Umbilical cord (tissue), 2 donors: ENCODE results near the gene DEDD. TPM values are rescaled to one million over a fixed set of nuclear protein-coding genes. Genes with fewer than 3 reads are reported as not detected.
A peak's percentile ranks its signal among the peaks of the same experiment; 100 is the strongest.

Experiments
- DNase-seq: peaks from one replicate; pipeline ENCODE4 v3.0.0-alpha.2; 2015; ENCODE audit warnings: low spot score
- total RNA-seq: library from RNA; depleted of rRNA; stranded (reverse); fragments of >200 nt; gene quantifications from one replicate; pipeline ENCODE4 v1.2.3, GENCODE V29; 2014; ENCODE audit warnings: low replicate concordance; ENCODE audit not compliant: insufficient read depth

DEDD gene
- total RNA-seq, 1 donor from 2014 or later = 20.9 TPM

DNA sequence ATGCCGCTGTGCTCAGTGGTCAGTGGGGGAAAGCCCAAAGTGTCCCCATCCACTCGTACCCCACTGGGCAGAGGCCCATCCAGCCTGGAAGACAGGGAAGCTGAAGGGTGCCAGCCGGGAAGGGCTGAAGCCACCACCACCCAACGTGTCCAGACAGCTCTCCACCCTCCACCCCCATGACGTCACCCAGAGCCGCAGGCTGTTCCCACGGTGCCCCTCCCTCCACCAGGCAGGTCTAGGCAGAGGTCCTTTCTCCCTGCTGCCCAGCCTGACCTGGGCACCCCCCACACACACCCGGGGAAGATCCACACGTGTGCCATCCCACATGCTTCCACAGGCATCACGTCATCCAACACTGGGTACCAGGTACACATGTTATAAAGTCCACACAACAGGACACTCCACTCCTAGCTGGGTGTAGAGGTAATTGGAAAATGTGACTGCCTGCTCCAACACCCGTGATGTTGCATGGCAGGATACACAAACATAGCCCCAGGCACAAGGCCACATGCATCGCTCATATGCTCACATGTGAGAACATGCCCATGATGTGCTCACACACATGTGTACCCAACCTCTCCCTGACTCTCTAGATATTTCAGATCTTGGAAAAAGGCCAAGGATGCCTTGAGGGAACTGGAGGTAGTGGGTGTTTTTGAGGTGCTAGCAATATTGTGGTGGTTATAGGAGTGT lies 57.6 kb downstream of the DEDD start:
- DNase-seq = peak; percentile 54

DNA sequence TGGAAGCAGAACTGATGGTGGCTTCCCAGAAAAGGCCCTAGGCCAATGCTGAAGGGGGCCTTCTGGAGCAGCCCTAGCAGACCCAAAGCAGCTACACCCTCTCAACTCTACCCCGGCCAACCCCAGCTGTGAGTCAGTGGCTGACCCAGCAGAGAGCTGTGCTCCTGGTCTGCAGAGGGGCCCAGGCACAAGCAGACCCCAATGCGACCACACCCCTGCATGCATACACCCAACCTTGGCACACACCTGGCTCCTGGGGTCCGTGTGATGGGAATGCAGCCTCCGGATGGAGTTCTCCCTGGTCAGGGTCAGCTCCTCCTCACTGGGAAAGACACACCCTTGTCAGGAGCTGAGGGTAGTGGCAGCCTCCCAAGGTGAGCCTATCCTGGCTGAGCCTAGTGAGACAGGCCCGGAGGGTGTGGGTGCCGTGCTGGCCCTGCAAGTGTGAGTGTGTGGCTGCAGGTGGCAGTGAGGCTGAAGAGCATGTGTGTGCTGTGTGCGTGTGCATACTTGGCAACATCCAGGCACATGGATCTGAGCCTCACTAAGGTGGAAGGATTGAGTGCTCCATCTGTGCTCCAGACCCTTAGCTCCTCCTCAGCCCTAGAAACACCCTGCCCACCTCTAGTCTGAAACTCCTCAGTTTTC lies 58.9 kb downstream of the DEDD start:
- DNase-seq = no peak

- no peak for DNase-seq
These were observed 59.6 kb downstream of the DEDD start for GRCh38 chr1:161072751-161073449.

DNA sequence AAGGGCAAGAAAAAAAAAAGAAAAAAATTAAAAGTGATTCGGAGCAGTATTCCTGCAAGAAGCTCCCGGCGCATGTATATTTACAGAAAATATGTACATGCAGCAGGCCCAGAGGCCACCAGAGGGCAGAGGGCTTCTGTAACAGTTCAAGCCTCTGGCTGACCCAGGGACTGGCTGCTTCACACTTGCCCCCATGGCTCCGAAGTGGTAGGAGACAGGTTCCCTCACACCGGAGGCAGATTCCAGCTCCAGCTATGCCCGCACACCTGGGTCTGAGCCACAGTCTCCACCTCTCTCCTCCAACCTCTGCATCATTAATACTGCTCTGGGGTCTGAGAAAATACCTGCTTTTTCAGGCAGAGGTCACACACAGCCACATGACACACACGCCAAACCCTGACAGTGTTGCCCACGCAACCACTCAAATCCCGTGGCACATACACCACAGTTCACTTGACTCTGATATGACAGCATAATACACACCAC lies 60.5 kb downstream of the DEDD start:
- peak; percentile 70 for DNase-seq

Other genes with a start within 250 kb of the DEDD start
- 2.2 TPM for gene ITLN1, start 247.5 kb downstream of the DEDD start, total RNA-seq
- gene ITLN2, start 177.9 kb downstream of the DEDD start, total RNA-seq = not detected
- gene F11R, start 111.5 kb downstream of the DEDD start, total RNA-seq = 30.6 TPM
- gene TSTD1, start 93.7 kb downstream of the DEDD start, total RNA-seq = 40.9 TPM
- gene USF1, start 86.7 kb downstream of the DEDD start, total RNA-seq = 33.9 TPM
- gene ARHGAP30, start 62.8 kb downstream of the DEDD start, total RNA-seq = 4.6 TPM
- 6.3 TPM for gene NECTIN4, start 43.1 kb downstream of the DEDD start, total RNA-seq
- 10.6 TPM for gene KLHDC9, start 34.3 kb downstream of the DEDD start, total RNA-seq
- 2.4 TPM for gene PFDN2, start 14.6 kb downstream of the DEDD start, total RNA-seq
- 30.6 TPM for gene NIT1, start 14.6 kb downstream of the DEDD start, total RNA-seq
- 96.8 TPM for gene UFC1, start 21.3 kb upstream of the DEDD start, total RNA-seq
- 30.1 TPM for gene USP21, start 26.8 kb upstream of the DEDD start, total RNA-seq
- 17.3 TPM for gene PPOX, start 33.8 kb upstream of the DEDD start, total RNA-seq
- 9.1 TPM for gene B4GALT3, start 44.8 kb upstream of the DEDD start, total RNA-seq
- 7.5 TPM for gene ADAMTS4, start 66.4 kb upstream of the DEDD start, total RNA-seq
- gene NDUFS2, start 69.7 kb upstream of the DEDD start, total RNA-seq = 35.2 TPM
- gene FCER1G, start 82.6 kb upstream of the DEDD start, total RNA-seq = 52.5 TPM
- gene APOA2, start 91.0 kb upstream of the DEDD start, total RNA-seq = not detected
- 7.5 TPM for gene TOMM40L, start 93.4 kb upstream of the DEDD start, total RNA-seq
- 0.48 TPM for gene NR1I3, start 105.5 kb upstream of the DEDD start, total RNA-seq
- gene PCP4L1, start 126.1 kb upstream of the DEDD start, total RNA-seq = 8.2 TPM
- gene MPZ, start 177.3 kb upstream of the DEDD start, total RNA-seq = 0.48 TPM
- 35.9 TPM for gene SDHC, start 181.7 kb upstream of the DEDD start, total RNA-seq
- not detected for gene CFAP126, start 235.2 kb upstream of the DEDD start, total RNA-seq